SK-N-MC (cell line): ENCODE results near the gene GLI3.

Experiments
- DNase-seq: peaks from one replicate; pipeline ENCODE4 v3.0.0-alpha.2; 2011; ENCODE audit warnings: low read depth, low spot score
- H3K27ac ChIP-seq: fragments of 200-600 bp; sonication (generic); 2 replicates; pipeline ENCODE4 v1.5.1; 2016; ENCODE audit warnings: mixed run types
- H3K36me3 ChIP-seq: fragments of 200-600 bp; sonication (generic); 2 replicates; pipeline ENCODE4 v1.6.1; 2017; ENCODE audit warnings: antibody characterized with exemption, low read length, mixed read lengths; ENCODE audit not compliant: insufficient read depth
- H3K4me3 ChIP-seq: fragments of 200-600 bp; sonication (generic); 2 replicates; pipeline ENCODE4 v1.5.1; 2016
- H3K9ac ChIP-seq: fragments of 200-600 bp; sonication (generic); 2 replicates; pipeline ENCODE4 v1.8.0; 2017; ENCODE audit warnings: mixed run types, mixed read lengths; ENCODE audit not compliant: insufficient read length
- H3K9me3 ChIP-seq: fragments of 200-600 bp; sonication (generic); 2 replicates; pipeline ENCODE4 v1.6.1; 2017; ENCODE audit warnings: low read depth, mild to moderate bottlenecking, antibody characterized with exemption, low read length, moderate library complexity, mixed read lengths
- EZH2 ChIP-seq: fragments of 200-600 bp; sonication (generic); IDR thresholded peaks from one replicate; pipeline ENCODE4 v1.6.1; 2017; ENCODE audit warnings: antibody characterized with exemption
- FOXP2 ChIP-seq: optimal IDR thresholded peaks from 2 replicates; pipeline ENCODE3; 2011; ENCODE audit warnings: mild to moderate bottlenecking, moderate library complexity; ENCODE audit not compliant: insufficient read depth; ENCODE audit errors: extremely low read length, control extremely low read depth
- POLR2AphosphoS5 ChIP-seq: IDR thresholded peaks from 2 replicates; pipeline ENCODE4 v1.6.1; 2012; ENCODE audit warnings: mild to moderate bottlenecking, low read depth, low read length, borderline replicate concordance

Gene GLI3

GRCh38 chr7:42102301-42102700 is 134.7 kb downstream of the GLI3 start:
- Histone ChIP-seq H3K36me3 (no peaks in the 10 kb centered on the region), H3K27ac (no peak overlapping the region), H3K9ac (no peak overlapping the region), H3K4me3 (no peak overlapping the region), H3K9me3 (no peaks in the 10 kb centered on the region)
- TF ChIP-seq EZH2 = no peak
- TF ChIP-seq FOXP2 = no peak
- TF ChIP-seq POLR2AphosphoS5 = no peak
- no peak for DNase-seq

GRCh38 chr7:42100156-42100508 is 136.9 kb downstream of the GLI3 start:
- TF ChIP-seq POLR2AphosphoS5 = no peak
- TF ChIP-seq EZH2 = no peak
- no peak for TF ChIP-seq FOXP2
- Histone ChIP-seq H3K27ac (no peak overlapping the region), H3K9ac (no peak overlapping the region)

GRCh38 chr7:42099470-42100155 is 137.4 kb downstream of the GLI3 start:
- DNase-seq = no peak
- Histone ChIP-seq H3K4me3 (no peak overlapping the region), H3K9me3 (no peaks in the 10 kb centered on the region), H3K27ac (no peak overlapping the region), H3K36me3 (no peaks in the 10 kb centered on the region), H3K9ac (no peak overlapping the region)
- TF ChIP-seq POLR2AphosphoS5 (no peak), FOXP2 (no peak), EZH2 (no peak)

More at GRCh38 chr7:42100156-42100508, 136.9 kb downstream of the GLI3 start:
- Histone ChIP-seq H3K36me3 (no peaks in the 10 kb centered on the region), H3K9me3 (no peaks in the 10 kb centered on the region), H3K4me3 (no peak overlapping the region)
- no peak for DNase-seq

- no peak for DNase-seq
- H3K9ac ChIP-seq = no peak overlapping the region
- H3K27ac ChIP-seq = no peak overlapping the region
- no peak overlapping the region for H3K4me3 ChIP-seq
- no peaks in the 10 kb centered on the region for H3K36me3 ChIP-seq
- H3K9me3 ChIP-seq = no peaks in the 10 kb centered on the region
- TF ChIP-seq POLR2AphosphoS5 = no peak
Measured at GRCh38 chr7:42099066-42099465, 137.9 kb downstream of the GLI3 start.

- Histone ChIP-seq H3K4me3 (no peak overlapping the region), H3K9ac (no peak overlapping the region), H3K27ac (no peak overlapping the region), H3K36me3 (no peaks in the 10 kb centered on the region), H3K9me3 (no peaks in the 10 kb centered on the region)
- no peak for DNase-seq
- no peak for TF ChIP-seq POLR2AphosphoS5
- no peak for TF ChIP-seq EZH2
- no peak for TF ChIP-seq FOXP2
Measured at GRCh38 chr7:42097752-42098151, 139.3 kb downstream of the GLI3 start.

GRCh38 chr7:42096681-42097561 is 140.1 kb downstream of the GLI3 start:
- Histone ChIP-seq H3K27ac (no peak overlapping the region; the same call in 1 of the 2 replicates), H3K9ac (no peak overlapping the region), H3K9me3 (no peaks in the 10 kb centered on the region), H3K4me3 (peak overlapping the region; percentile 3; the same call in 1 of the 2 replicates), H3K36me3 (no peaks in the 10 kb centered on the region)
- TF ChIP-seq FOXP2 (peak; percentile 27), POLR2AphosphoS5 (no peak)
- DNase-seq = no peak

- Histone ChIP-seq H3K27ac (no peak overlapping the region), H3K36me3 (no peaks in the 10 kb centered on the region), H3K4me3 (peak overlapping the region; percentile 3), H3K9me3 (no peaks in the 10 kb centered on the region), H3K9ac (no peak overlapping the region)
- DNase-seq = no peak
- no peak for TF ChIP-seq FOXP2
- no peak for TF ChIP-seq POLR2AphosphoS5
- TF ChIP-seq EZH2 = no peak
Measured at GRCh38 chr7:42096268-42096667, 140.7 kb downstream of the GLI3 start.

GRCh38 chr7:42095791-42096190 is 141.2 kb downstream of the GLI3 start:
- Histone ChIP-seq H3K9ac (no peak overlapping the region), H3K27ac (no peak overlapping the region), H3K4me3 (no peak overlapping the region; the same call in 1 of the 2 replicates), H3K9me3 (no peaks in the 10 kb centered on the region), H3K36me3 (no peaks in the 10 kb centered on the region)
- TF ChIP-seq FOXP2 = no peak
- TF ChIP-seq POLR2AphosphoS5 = no peak
- no peak for TF ChIP-seq EZH2
- DNase-seq = no peak
